Stimulated activated memory B cell treated with anti-CD40 and anti-IgM and Interleukin-4, amounts not matched to agents 10 μg/mL and 1 μg/mL and 100 μg/mL, for 72 hours (primary cell): ENCODE measurements around the gene CCDC154.
A peak's percentile ranks its signal among the peaks of the same experiment; 100 is the strongest.
"Not testable (repeated sequence)": the region's sequence is repeated elsewhere in the genome, so short reads cannot be mapped to it uniquely, and the experiment has no call there.

Experiments used
- ATAC-seq: fragments of 150-1000 bp; cut with Tn5 transposase; 2 replicates; pipeline ENCODE4 v1.10.0; 2021
- H3K27ac Mint-ChIP-seq: one replicate; pipeline ENCODE4 v1.8.0; 2022; ENCODE audit warnings: mild to moderate bottlenecking, mixed read lengths
- H3K27me3 Mint-ChIP-seq: one replicate; pipeline ENCODE4 v1.8.0; 2022; ENCODE audit warnings: mixed read lengths
- H3K36me3 Mint-ChIP-seq: one replicate; pipeline ENCODE4 v1.8.0; 2022; ENCODE audit warnings: mixed read lengths
- H3K4me1 Mint-ChIP-seq: one replicate; pipeline ENCODE4 v1.8.0; 2022; ENCODE audit warnings: mixed read lengths
- H3K4me3 Mint-ChIP-seq: one replicate; pipeline ENCODE4 v1.8.0; 2022; ENCODE audit warnings: mild to moderate bottlenecking, moderate library complexity, mixed read lengths
- H3K9me3 Mint-ChIP-seq: one replicate; pipeline ENCODE4 v1.8.0; 2022; ENCODE audit warnings: mixed read lengths

Gene CCDC154

GRCh38 chr16:1481906-1482835, 37.8 kb upstream of the CCDC154 start:
- Mint-ChIP-seq H3K4me3 (no peak overlapping the region), H3K4me1 (peaks cover 27% of the 10 kb centered on the region), H3K27me3 (no peaks in the 10 kb centered on the region), H3K27ac (peak overlapping the region; percentile 93), H3K9me3 (no peaks in the 10 kb centered on the region), H3K36me3 (no peaks in the 10 kb centered on the region)
- peak; percentile 58 for ATAC-seq

DNA sequence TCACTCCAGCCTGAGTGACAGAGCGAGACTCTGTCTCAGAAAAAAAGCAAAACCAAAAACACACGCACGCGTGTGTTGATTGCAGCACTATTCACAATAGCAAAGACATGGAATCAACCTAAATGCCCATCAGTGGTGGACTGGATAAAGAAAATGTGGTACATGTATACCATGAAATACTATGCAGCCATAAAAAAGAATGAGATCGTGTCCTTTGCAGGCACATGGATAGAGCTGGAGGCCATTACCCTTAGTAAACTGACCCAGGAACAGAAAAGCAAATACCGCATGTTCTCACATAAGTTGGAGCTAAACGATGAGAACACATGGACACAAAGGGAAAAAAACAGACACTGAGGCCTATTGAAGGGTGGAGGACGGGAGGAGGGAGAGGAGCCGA, 34.6 kb upstream of the CCDC154 start:
- not testable (repeated sequence) for H3K4me3 Mint-ChIP-seq, H3K27me3 Mint-ChIP-seq, ATAC-seq, H3K9me3 Mint-ChIP-seq, H3K36me3 Mint-ChIP-seq
- peaks cover 36% of the 10 kb centered on the region for H3K4me1 Mint-ChIP-seq
- H3K27ac Mint-ChIP-seq = peak overlapping the region; percentile 19

DNA sequence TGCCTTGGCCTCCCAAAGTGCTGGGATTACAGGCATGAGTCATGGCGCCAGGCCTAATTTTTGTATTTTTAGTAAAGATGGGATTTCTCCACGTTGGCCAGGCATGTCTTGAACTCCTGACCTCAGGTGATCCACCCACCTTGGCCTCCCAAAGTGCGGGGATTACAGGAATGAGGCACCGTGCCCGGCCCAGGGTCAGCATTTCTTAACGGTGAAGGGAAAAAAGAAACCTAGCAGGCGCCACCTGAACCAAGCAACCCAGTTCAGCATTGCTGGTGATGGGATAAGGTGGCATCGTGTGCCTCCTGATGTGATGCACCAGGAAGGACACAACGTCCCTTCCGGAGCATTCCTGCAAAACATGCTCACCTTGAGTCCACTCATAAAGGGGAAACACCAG, 32.7 kb upstream of the CCDC154 start:
- no peaks in the 10 kb centered on the region for H3K27me3 Mint-ChIP-seq
- H3K27ac Mint-ChIP-seq = peak overlapping the region; percentile 88
- no peak overlapping the region for H3K4me3 Mint-ChIP-seq
- no peaks in the 10 kb centered on the region for H3K36me3 Mint-ChIP-seq
- H3K4me1 Mint-ChIP-seq = peaks cover 45% of the 10 kb centered on the region
- no peak for ATAC-seq
- no peaks in the 10 kb centered on the region for H3K9me3 Mint-ChIP-seq

DNA sequence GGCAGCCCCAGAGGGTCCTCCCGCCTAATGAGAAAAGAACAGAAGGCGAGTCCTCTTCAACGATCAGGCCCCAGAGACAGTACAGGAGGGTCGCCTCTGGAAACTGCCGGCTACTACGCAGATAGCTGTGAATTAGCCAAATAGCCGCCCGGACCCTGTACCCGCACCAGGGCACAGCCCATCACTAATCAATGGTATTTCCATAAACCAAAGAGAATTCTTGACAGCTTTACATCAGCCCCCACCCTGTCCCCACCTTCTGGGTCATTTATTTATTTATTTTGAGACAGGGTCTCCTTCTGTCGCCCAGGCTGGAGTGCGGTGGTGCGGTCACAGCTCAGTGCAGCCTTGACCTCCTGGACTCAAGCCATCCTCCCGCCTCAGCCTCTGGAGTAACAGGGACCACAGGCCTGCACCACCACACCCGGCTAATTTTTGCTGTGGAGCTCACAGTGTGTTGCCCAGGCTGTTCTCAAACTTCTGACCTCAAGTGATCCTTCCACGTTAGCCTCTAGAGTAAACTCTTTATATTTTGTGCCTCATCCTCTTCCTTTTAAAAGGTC, 31.3 kb upstream of the CCDC154 start:
- Mint-ChIP-seq H3K27me3 (no peaks in the 10 kb centered on the region), H3K9me3 (no peaks in the 10 kb centered on the region), H3K4me3 (peak overlapping the region; percentile 89), H3K4me1 (peaks cover 45% of the 10 kb centered on the region), H3K36me3 (no peaks in the 10 kb centered on the region), H3K27ac (peak overlapping the region; percentile 88)
- no peak for ATAC-seq

- Mint-ChIP-seq H3K9me3 (no peaks in the 10 kb centered on the region), H3K4me1 (peaks cover 49% of the 10 kb centered on the region), H3K27me3 (no peaks in the 10 kb centered on the region), H3K36me3 (no peaks in the 10 kb centered on the region), H3K4me3 (peak within 1 kb of the TSS; percentile 89), H3K27ac (peak within 1 kb of the TSS; percentile 88)
- peak; percentile 93 for ATAC-seq
Observed at GRCh38 chr16:1474796-1475551, 30.6 kb upstream of the CCDC154 start, which contains the start of gene CLCN7. Gene CLCN7 (minus strand): TSS chr16:1475028. CDS start chr16:1474974, 54 bp downstream.

GRCh38 chr16:1474082-1474795, 29.9 kb upstream of the CCDC154 start:
- H3K36me3 Mint-ChIP-seq = no peaks in the 10 kb centered on the region
- ATAC-seq = peak; percentile 39
- H3K27me3 Mint-ChIP-seq = no peaks in the 10 kb centered on the region
- H3K4me3 Mint-ChIP-seq = peak overlapping the region; percentile 65
- H3K27ac Mint-ChIP-seq = peak overlapping the region; percentile 88
- H3K9me3 Mint-ChIP-seq = no peaks in the 10 kb centered on the region
- H3K4me1 Mint-ChIP-seq = peaks cover 52% of the 10 kb centered on the region

DNA sequence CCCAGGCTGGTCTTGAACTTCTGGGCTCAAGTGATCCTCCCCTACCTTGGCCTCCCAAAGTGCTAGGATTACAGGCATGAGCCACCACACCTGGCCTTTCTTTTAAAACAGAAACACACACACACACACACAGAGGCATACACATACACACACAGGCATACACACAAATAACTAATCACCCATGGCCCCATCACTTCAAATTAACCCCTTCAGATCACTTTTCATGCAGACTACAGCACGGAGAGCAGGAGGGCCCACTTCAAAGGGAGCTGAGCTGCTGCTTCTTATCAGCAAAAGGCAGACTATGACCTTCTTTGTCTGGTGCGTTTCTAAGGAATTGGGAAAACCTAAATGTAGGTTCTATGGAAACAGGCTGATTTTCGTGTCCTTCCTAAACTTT, 28.6 kb upstream of the CCDC154 start:
- peak overlapping the region; percentile 41 for H3K4me3 Mint-ChIP-seq
- no peaks in the 10 kb centered on the region for H3K9me3 Mint-ChIP-seq
- no peak for ATAC-seq
- H3K27ac Mint-ChIP-seq = peak overlapping the region; percentile 85
- H3K36me3 Mint-ChIP-seq = no peaks in the 10 kb centered on the region
- no peaks in the 10 kb centered on the region for H3K27me3 Mint-ChIP-seq
- H3K4me1 Mint-ChIP-seq = peaks cover 48% of the 10 kb centered on the region

DNA sequence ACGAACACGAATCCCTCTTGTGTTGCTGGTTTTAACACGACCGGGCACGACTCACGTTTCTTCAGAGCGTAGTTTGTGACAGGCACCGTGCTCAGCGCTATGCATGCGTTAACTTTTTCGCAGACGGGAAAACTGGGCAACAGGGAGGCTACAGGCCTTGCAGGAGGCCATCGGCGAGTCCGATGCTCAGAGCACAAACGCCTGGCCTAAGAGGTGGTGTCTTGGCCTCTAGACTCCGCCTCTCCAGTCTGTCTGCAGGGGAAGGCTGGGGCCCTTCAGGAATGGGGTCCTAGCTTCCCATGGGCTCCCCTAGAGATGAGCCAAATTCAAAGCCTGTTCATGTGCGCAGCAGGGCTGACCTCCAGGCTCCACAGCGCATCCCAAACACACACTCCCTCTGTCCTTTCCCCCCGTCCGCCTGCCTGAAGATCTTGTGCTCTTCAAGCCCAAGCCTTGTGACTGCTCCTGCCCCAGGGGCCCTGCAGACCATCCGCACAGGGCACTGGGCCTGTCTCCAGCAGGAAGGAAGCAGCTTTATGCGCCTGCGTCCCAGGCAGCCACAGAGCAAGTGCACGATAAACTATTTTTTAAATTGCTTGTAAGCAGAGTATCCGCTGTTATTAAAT, 27.3 kb upstream of the CCDC154 start:
- peak overlapping the region; percentile 26 for H3K4me3 Mint-ChIP-seq
- H3K4me1 Mint-ChIP-seq = peaks cover 61% of the 10 kb centered on the region
- ATAC-seq = no peak
- no peaks in the 10 kb centered on the region for H3K9me3 Mint-ChIP-seq
- H3K36me3 Mint-ChIP-seq = no peaks in the 10 kb centered on the region
- H3K27ac Mint-ChIP-seq = peak overlapping the region; percentile 85
- no peaks in the 10 kb centered on the region for H3K27me3 Mint-ChIP-seq

GRCh38 chr16:1470481-1471251, 26.3 kb upstream of the CCDC154 start:
- Mint-ChIP-seq H3K27me3 (no peaks in the 10 kb centered on the region), H3K27ac (peak overlapping the region; percentile 85), H3K9me3 (no peaks in the 10 kb centered on the region), H3K36me3 (no peaks in the 10 kb centered on the region), H3K4me3 (peak overlapping the region; percentile 49), H3K4me1 (peaks cover 56% of the 10 kb centered on the region)
- ATAC-seq = no peak

- Mint-ChIP-seq H3K9me3 (no peaks in the 10 kb centered on the region), H3K27ac (peak overlapping the region; percentile 85)
Observed at GRCh38 chr16:1469693-1470201, 25.4 kb upstream of the CCDC154 start.

DNA sequence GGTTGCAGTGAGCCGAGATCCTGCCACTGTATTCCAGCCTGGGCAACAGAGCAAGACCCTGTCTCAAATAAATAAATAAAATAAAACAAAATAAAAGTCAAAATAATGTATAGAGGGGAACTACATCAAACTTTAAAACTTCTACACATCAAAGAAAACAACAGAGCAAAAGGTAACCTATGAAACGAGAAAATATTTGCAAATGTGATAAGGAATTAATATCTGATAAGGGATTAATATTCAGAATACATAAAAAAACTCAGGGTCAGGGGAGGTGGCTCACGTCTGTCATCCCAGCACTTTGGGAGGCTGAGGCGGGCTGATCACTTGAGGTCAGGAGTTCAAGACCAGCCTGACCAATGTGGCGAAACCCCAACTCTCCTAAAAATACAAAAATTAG, 24.8 kb upstream of the CCDC154 start:
- Mint-ChIP-seq H3K4me1 (peaks cover 52% of the 10 kb centered on the region), H3K27ac (peak overlapping the region; percentile 85)
- not testable (repeated sequence) for H3K36me3 Mint-ChIP-seq, H3K9me3 Mint-ChIP-seq, ATAC-seq, H3K27me3 Mint-ChIP-seq, H3K4me3 Mint-ChIP-seq

More at GRCh38 chr16:1469693-1470201, 25.4 kb upstream of the CCDC154 start:
- peak; percentile 37 for ATAC-seq
- H3K4me1 Mint-ChIP-seq = peaks cover 52% of the 10 kb centered on the region
- H3K36me3 Mint-ChIP-seq = peaks cover 6% of the 10 kb centered on the region
- H3K27me3 Mint-ChIP-seq = no peaks in the 10 kb centered on the region
- peak overlapping the region; percentile 67 for H3K4me3 Mint-ChIP-seq

- Mint-ChIP-seq H3K4me1 (peaks cover 52% of the 10 kb centered on the region), H3K36me3 (peaks cover 7% of the 10 kb centered on the region), H3K4me3 (no peak overlapping the region), H3K27me3 (no peaks in the 10 kb centered on the region), H3K27ac (peak overlapping the region; percentile 18), H3K9me3 (no peaks in the 10 kb centered on the region)
- no peak for ATAC-seq
Observed at GRCh38 chr16:1468426-1468810, 24.1 kb upstream of the CCDC154 start.

- H3K9me3 Mint-ChIP-seq = no peaks in the 10 kb centered on the region
- peak overlapping the region; percentile 18 for H3K27ac Mint-ChIP-seq
- ATAC-seq = no peak
- no peak overlapping the region for H3K4me3 Mint-ChIP-seq
- H3K27me3 Mint-ChIP-seq = no peaks in the 10 kb centered on the region
- H3K36me3 Mint-ChIP-seq = peaks cover 15% of the 10 kb centered on the region
- peaks cover 40% of the 10 kb centered on the region for H3K4me1 Mint-ChIP-seq
Observed at GRCh38 chr16:1466968-1467521, 22.7 kb upstream of the CCDC154 start.
